ENCODE results near the gene TTPAL.

Gene TTPAL

GRCh38 chr20:44491635-44492395, 16.1 kb downstream of the TTPAL start:
- TF ChIP-seq ZIC2 (tag by site-specific recombination; IDR thresholded peaks at IDR 0.05) (peak; percentile 67), GLIS1 (tag by site-specific recombination; IDR thresholded peaks at IDR 0.05) (no peak)
- H3K4me3 ChIP-seq (ENCODE audit: low read depth, low read length): no peak overlapping the region
- no peaks in the 10 kb centered on the region for H3K9me3 ChIP-seq (ENCODE audit: control insufficient read depth, insufficient read depth, low read depth, low read length)
- peaks cover 6 to 90% of the 10 kb centered on the region in 2 experiments for H3K36me3 ChIP-seq (ENCODE audit: control insufficient read depth in 2 of 2, insufficient read depth in 1 of 2, low read length in 2 of 2)
- no peak overlapping the region for H3K27ac ChIP-seq (ENCODE audit: extremely low read depth, low read depth, low read length)
- ChIA-PET CTCF (interaction anchor here (1.1 to 1.6 kb wide), 2 partner anchors 84 to 118 kb away, joined by 5 read pairs; no protein-coding TSS in a partner anchor), POLR2A (no interaction called here)
- no peaks in the 10 kb centered on the region for H3K4me1 ChIP-seq (ENCODE audit: control insufficient read depth, insufficient read depth, low read length)

GRCh38 chr20:44494266-44494665, 18.6 kb downstream of the TTPAL start:
- POLR2A ChIA-PET: no interaction called here
- H3K36me3 ChIP-seq (ENCODE audit: control insufficient read depth in 2 of 2, insufficient read depth in 1 of 2, low read length in 2 of 2): peaks cover 3 to 89% of the 10 kb centered on the region in 2 experiments
- H3K27ac ChIP-seq (ENCODE audit: extremely low read depth, low read depth, low read length): no peak overlapping the region
- CTCF ChIA-PET: interaction anchor here (0.6 to 1.3 kb wide), 3 partner anchors 8 to 116 kb away, joined by 3 to 6 read pairs (median 3); no protein-coding TSS in a partner anchor
- no peaks in the 10 kb centered on the region for H3K9me3 ChIP-seq (ENCODE audit: control insufficient read depth, insufficient read depth, low read depth, low read length)
- TF ChIP-seq ZSCAN5A (tag by site-specific recombination; IDR thresholded peaks at IDR 0.05): no peak
- no peak overlapping the region for H3K4me3 ChIP-seq (ENCODE audit: low read depth, low read length)
- no peaks in the 10 kb centered on the region for H3K4me1 ChIP-seq (ENCODE audit: control insufficient read depth, insufficient read depth, low read length)

- H3K9me3 ChIP-seq (ENCODE audit: control insufficient read depth, insufficient read depth, low read depth, low read length): no peaks in the 10 kb centered on the region
- H3K4me1 ChIP-seq (ENCODE audit: control insufficient read depth, insufficient read depth, low read length): no peaks in the 10 kb centered on the region
- ChIA-PET CTCF (interaction anchor here (0.6 kb wide), 1 partner anchor 103 kb away, joined by 3 read pairs; no protein-coding TSS in a partner anchor), POLR2A (no interaction called here)
- H3K4me3 ChIP-seq (ENCODE audit: low read depth, low read length): no peak overlapping the region
- TF ChIP-seq ZNF529 (tag by site-specific recombination; IDR thresholded peaks at IDR 0.05; ENCODE audit: insufficient replicate concordance): no peak
- TF ChIP-seq ZNF76 (tag by site-specific recombination; IDR thresholded peaks at IDR 0.05; ENCODE audit: borderline replicate concordance, low read depth): no peak
- no peak for TF ChIP-seq ZNF266 (tag by site-specific recombination; IDR thresholded peaks at IDR 0.05; ENCODE audit: low read depth)
- no peak for TF ChIP-seq MEIS1 (CRISPR knock-in tag; IDR thresholded peaks at IDR 0.05; ENCODE audit: borderline replicate concordance)
- peaks cover 3 to 89% of the 10 kb centered on the region in 2 experiments for H3K36me3 ChIP-seq (ENCODE audit: control insufficient read depth in 2 of 2, insufficient read depth in 1 of 2, low read length in 2 of 2)
- H3K27ac ChIP-seq (ENCODE audit: extremely low read depth, low read depth, low read length): no peak overlapping the region
These were observed 19.0 kb downstream of the TTPAL start for GRCh38 chr20:44494681-44495080.

- Histone ChIP-seq H3K9me3 (ENCODE audit: control insufficient read depth, insufficient read depth, low read depth, low read length) (no peaks in the 10 kb centered on the region), H3K36me3 (ENCODE audit: control insufficient read depth in 2 of 2, insufficient read depth in 1 of 2, low read length in 2 of 2) (peaks cover 3 to 89% of the 10 kb centered on the region in 2 experiments; a peak in 2 of 3 replicates), H3K4me3 (ENCODE audit: low read depth, low read length) (no peak overlapping the region), H3K27ac (ENCODE audit: extremely low read depth, low read depth, low read length) (no peak overlapping the region), H3K4me1 (ENCODE audit: control insufficient read depth, insufficient read depth, low read length) (no peaks in the 10 kb centered on the region)
- POLR2A ChIA-PET: no interaction called here
- TF ChIP-seq ZNF473 (tag by site-specific recombination; IDR thresholded peaks at IDR 0.05): no peak
- TF ChIP-seq PRDM6 (tag by site-specific recombination; IDR thresholded peaks at IDR 0.05): 0 out of 2 replicates have a peak, but pooled peaks have one; percentile 21
- peak; percentile 50; the same call in 1 of the 2 replicates for TF ChIP-seq PRDM4 (tag by site-specific recombination; IDR thresholded peaks at IDR 0.05)
- peak; percentile 80 for TF ChIP-seq SCRT2 (tag by site-specific recombination; IDR thresholded peaks at IDR 0.05)
- CTCF ChIA-PET: interaction anchor here (0.5 kb wide), 1 partner anchor 112 kb away, joined by 3 read pairs; no protein-coding TSS in a partner anchor
These were observed 19.6 kb downstream of the TTPAL start for GRCh38 chr20:44495257-44495656.
